BJ (cell line): ENCODE measurements around the gene CPHXL2. TPM values are rescaled to one million over a fixed set of nuclear protein-coding genes. Genes with fewer than 3 reads are reported as not detected.

Experiments
- CTCF ChIA-PET: fragments of 350-600 bp; formaldehyde crosslinking; extraction: SDS; loops from one replicate; lab custom pipeline; 2021; ENCODE audit warnings: antibody characterized with exemption, inconsistent platforms; lab: Yijun Ruan, JAX
- POLR2A ChIA-PET: fragments of 300-600 bp; sonication (Branson Sonifier 250); formaldehyde crosslinking; extraction: SDS; loops from one replicate; lab custom pipeline; 2021; ENCODE audit warnings: antibody characterized with exemption; lab: Charles Lee
- DNase-seq: peaks from one replicate; pipeline ENCODE4 v3.0.0-alpha.2; 2011; ENCODE audit warnings: low read depth
- H3K27me3 ChIP-seq: 2 replicates; pipeline ENCODE4 v1.6.0; 2011; ENCODE audit warnings: low read length; ENCODE audit not compliant: control insufficient read depth, insufficient read depth
- H3K36me3 ChIP-seq: 2 replicates; pipeline ENCODE4 v1.5.1; 2011; ENCODE audit warnings: low read length; ENCODE audit not compliant: control insufficient read depth, insufficient read depth
- H3K4me3 ChIP-seq: 2 replicates; pipeline ENCODE4 v1.5.1; 2011; ENCODE audit warnings: low read depth, mild to moderate bottlenecking, control low read depth, low read length
- polyA plus RNA-seq: library from polyadenylated mRNA; depleted of rRNA; stranded (reverse); fragments of >200 nt; gene quantifications from 2 replicates; pipeline ENCODE4 v1.2.3, GENCODE V29; 2011
- TF ChIP-seq, protein P1 (sequence below): IDR thresholded peaks from 2 replicates; pipeline ENCODE4 v1.5.1; 2011; ENCODE audit warnings: low read depth, mild to moderate bottlenecking, control low read depth, inconsistent platforms, low read length, moderate library complexity; ENCODE audit not compliant: insufficient read depth

The CPHXL2 gene
- polyA plus RNA-seq, 1 experiment, result not detected

DNA sequence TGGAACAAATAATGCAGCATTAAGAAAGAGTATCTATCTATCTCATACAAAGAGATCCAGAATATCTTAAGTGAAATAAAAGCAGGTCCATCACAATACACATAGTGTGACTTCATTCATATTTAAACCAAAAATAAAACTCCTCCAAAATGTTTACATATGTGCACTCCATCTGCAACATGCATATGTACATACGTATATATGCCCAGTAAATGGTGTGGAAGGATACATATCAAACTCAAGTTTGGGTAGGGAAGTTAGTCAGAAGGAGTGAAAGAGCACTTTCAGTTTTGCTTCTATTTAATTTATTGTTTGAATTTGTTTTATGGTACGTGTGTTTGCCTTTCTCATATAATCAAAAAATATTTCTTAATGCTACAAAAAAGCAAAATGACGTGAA is 41.8 kb downstream of the CPHXL2 start:
- no peaks in the 10 kb centered on the region for H3K27me3 ChIP-seq
- ChIA-PET POLR2A (no interaction called here), CTCF (no interaction called here)

DNA sequence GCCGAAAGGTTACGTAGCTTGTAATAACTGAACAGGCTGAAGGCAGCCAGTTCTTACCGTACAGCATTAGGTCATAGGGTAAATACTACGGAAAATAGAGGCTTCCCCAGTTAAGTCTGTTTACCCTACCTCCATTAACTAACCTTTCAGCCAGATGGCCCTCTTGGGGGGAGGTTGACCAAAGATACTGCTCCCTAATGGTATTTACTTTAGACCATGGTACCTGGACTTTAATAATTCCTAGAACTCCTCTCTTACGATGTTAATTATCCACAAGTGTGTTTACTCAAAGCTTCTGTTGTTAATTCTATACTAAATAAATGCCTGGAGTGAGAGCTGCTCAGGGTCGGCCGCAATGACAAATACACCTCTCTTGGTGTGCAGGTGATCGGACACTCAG is 44.0 kb downstream of the CPHXL2 start:
- ChIA-PET POLR2A (no interaction called here), CTCF (interaction anchor here (0.6 to 1.1 kb wide), 3 partner anchors 9 to 984 kb away, joined by 3 to 4 read pairs (median 4); no protein-coding TSS in a partner anchor)
- TF ChIP-seq, protein P1, sequence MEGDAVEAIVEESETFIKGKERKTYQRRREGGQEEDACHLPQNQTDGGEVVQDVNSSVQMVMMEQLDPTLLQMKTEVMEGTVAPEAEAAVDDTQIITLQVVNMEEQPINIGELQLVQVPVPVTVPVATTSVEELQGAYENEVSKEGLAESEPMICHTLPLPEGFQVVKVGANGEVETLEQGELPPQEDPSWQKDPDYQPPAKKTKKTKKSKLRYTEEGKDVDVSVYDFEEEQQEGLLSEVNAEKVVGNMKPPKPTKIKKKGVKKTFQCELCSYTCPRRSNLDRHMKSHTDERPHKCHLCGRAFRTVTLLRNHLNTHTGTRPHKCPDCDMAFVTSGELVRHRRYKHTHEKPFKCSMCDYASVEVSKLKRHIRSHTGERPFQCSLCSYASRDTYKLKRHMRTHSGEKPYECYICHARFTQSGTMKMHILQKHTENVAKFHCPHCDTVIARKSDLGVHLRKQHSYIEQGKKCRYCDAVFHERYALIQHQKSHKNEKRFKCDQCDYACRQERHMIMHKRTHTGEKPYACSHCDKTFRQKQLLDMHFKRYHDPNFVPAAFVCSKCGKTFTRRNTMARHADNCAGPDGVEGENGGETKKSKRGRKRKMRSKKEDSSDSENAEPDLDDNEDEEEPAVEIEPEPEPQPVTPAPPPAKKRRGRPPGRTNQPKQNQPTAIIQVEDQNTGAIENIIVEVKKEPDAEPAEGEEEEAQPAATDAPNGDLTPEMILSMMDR, result no peak
- DNase-seq, result no peak
- peaks cover 37% of the 10 kb centered on the region for H3K36me3 ChIP-seq
- H3K27me3 ChIP-seq, result no peaks in the 10 kb centered on the region
- H3K4me3 ChIP-seq, result no peak overlapping the region

More for the DNA sequence above, 41.8 kb downstream of the CPHXL2 start:
- Histone ChIP-seq H3K4me3 (no peak overlapping the region), H3K36me3 (peaks cover 27% of the 10 kb centered on the region)
- no peak for DNase-seq
- TF ChIP-seq, protein P1, result no peak

DNA sequence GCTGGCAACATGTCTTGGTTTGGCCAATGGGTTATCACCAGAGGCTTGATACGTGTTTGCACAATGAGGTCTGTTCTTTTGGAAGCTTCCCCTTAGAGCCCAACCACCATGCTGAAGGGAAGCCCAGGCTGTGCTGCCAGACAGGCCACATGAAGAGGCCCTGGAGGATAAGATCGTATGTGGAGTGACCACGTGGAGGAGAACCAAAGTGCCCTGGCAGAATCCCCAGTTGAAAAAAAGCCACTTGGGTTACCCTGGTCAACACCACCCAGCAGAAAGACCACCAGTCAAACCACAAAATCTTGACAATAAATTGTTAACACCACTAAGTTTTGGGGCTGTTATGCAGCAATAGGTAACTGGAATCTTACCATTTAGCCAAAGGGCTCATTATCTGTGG is 46.8 kb downstream of the CPHXL2 start:
- ChIA-PET CTCF (no interaction called here), POLR2A (no interaction called here)
- TF ChIP-seq, protein P1, result no peak
- DNase-seq, result no peak
- Histone ChIP-seq H3K36me3 (peaks cover 32% of the 10 kb centered on the region), H3K27me3 (no peaks in the 10 kb centered on the region), H3K4me3 (no peak overlapping the region)

DNA sequence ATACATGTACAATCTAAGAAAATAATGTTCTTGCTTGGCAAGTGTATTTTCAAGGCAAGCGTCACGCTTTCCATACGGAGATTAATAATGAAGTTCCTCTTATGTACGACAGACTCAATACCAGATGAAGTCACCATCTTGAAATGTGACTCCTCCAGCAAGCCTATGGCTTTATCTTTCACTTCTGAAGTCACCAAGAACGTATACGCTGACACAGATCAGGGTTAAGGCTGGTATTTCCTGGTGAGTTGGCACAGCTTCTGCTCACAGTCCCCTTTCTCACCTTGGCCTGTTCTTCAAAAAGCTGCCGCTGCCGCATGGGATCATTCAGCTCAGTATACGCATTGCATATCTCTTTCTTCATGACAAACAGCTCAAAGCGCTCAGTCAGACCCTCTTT is 47.7 kb downstream of the CPHXL2 start:
- H3K4me3 ChIP-seq, result no peak overlapping the region
- POLR2A ChIA-PET, result no interaction called here
- TF ChIP-seq, protein P1, result no peak
- CTCF ChIA-PET, result no interaction called here
- no peaks in the 10 kb centered on the region for H3K27me3 ChIP-seq
- DNase-seq, result no peak
- H3K36me3 ChIP-seq, result peaks cover 31% of the 10 kb centered on the region

DNA sequence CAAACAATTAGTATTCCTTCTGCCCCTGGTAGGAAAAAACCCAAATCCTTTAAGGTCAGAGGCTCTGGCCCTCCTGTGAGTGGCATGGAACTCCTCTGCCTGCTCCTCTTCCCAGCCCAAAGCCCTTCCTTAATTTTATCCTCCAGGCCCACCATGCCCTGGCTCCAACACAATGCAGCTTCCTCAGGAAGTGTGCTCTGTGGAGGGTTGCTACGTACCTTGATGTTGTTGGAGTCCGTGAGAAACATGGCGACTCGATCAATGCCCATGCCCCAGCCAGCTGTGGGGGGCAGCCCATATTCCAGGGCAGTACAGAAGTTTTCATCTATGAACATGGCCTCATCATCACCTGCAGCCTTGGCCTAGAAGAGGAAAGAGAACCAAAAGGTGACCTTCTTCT is 48.5 kb downstream of the CPHXL2 start:
- no peak overlapping the region for H3K4me3 ChIP-seq
- TF ChIP-seq, protein P1, result no peak
- H3K27me3 ChIP-seq, result no peaks in the 10 kb centered on the region
- no peak for DNase-seq
- CTCF ChIA-PET, result no interaction called here
- POLR2A ChIA-PET, result no interaction called here
- H3K36me3 ChIP-seq, result peaks cover 27% of the 10 kb centered on the region
